Suprapubic skin (tissue), 3 donors: Measurements from ENCODE around the gene FRMD4A.

ENCODE experiments used
- CTCF ChIP-seq, 2 donors: fragments of 200-600 bp in 1 of 2; fragments of 450-650 bp in 1 of 2; sonication (generic) in 1 of 2; IDR thresholded peaks; one replicate each; pipeline ENCODE4 v1.5.1; 2016 to 2019; ENCODE audit warnings: antibody characterized with exemption in 2 of 2, mild to moderate bottlenecking in 1 of 2, moderate library complexity in 1 of 2
- EP300 ChIP-seq: sonication (generic); formaldehyde crosslinking; IDR thresholded peaks from one replicate; pipeline ENCODE4 v1.6.1; 2017; ENCODE audit warnings: antibody characterized with exemption

DNA sequence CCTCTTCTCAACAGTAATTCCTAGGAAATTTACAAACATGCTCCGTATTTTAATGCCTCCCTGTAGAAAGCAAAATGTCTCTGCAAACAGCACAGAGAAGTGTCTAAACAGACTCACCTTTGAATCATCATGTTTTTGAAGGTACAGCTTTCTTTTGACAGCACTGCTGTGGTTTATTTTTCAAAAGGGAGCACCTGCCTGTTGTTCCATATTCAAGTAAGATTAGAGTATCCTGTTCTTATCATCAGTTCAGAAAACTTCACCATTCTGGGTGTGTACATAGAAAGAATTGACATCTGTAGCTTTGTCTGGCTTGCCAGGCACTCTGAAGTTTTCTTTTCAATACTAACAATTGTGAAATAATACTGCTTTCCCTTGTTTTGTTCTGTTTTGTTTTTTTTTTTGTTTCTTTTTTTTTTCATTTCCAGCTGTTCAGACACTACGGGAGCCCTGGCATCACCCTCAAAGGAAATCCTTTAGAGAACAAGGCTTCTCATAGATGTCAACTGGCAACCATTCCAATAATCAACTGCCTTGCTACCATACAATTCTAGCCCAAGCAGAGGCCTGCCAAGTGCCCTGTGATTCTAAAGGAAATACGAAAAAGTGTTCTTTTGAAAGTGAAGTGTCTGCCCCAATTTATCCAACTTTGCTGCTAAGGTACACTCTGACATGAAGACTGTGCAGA lies 468.0 kb downstream of the FRMD4A start:
- TF ChIP-seq EP300: no peak
- TF ChIP-seq CTCF (IDR thresholded peaks at IDR 0.05): no peak
